ENCODE results near the gene DUOX1.
"Not testable (repeated sequence)": the region's sequence is repeated elsewhere in the genome, so short reads cannot be mapped to it uniquely, and the experiment has no call there.

Gene DUOX1

DNA sequence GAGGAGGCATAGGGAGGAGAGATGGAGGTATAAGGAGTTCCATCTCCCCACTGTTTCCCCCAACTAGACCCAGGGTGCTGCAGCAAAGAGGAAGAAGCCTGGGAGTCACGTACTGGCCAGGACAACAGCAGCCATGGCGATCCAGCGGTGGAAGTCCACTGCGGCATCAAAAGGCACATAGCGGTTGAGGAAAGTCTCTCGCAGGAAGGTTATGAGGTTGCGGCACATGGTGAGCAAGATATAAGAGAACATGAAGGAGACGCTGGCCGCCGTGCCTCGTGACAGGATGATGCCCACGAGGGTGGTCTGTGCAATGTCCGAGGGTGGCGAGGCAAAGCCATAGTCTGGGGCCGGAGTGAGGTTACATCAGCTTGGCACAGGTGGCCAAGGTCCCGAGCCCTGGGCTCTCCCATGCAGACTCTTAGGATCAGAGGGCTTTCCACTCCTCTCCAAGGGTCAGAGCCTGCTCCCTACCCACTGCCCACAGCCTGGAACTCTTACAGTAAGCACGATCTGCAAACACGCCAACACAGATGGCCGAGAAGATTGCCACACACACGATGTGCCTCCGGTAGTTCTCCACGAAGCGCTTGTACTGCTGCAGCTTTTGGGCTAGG lies 30.1 kb upstream of the DUOX1 start:
- TF ChIP-seq, protein P1, sequence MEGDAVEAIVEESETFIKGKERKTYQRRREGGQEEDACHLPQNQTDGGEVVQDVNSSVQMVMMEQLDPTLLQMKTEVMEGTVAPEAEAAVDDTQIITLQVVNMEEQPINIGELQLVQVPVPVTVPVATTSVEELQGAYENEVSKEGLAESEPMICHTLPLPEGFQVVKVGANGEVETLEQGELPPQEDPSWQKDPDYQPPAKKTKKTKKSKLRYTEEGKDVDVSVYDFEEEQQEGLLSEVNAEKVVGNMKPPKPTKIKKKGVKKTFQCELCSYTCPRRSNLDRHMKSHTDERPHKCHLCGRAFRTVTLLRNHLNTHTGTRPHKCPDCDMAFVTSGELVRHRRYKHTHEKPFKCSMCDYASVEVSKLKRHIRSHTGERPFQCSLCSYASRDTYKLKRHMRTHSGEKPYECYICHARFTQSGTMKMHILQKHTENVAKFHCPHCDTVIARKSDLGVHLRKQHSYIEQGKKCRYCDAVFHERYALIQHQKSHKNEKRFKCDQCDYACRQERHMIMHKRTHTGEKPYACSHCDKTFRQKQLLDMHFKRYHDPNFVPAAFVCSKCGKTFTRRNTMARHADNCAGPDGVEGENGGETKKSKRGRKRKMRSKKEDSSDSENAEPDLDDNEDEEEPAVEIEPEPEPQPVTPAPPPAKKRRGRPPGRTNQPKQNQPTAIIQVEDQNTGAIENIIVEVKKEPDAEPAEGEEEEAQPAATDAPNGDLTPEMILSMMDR (IDR thresholded peaks at IDR 0.05; ENCODE audit: insufficient read depth, missing control alignments) = no peak
- FAIRE-seq = no peak
- DNase-seq (ENCODE audit: insufficient read length, low spot score) = no peak

DNA sequence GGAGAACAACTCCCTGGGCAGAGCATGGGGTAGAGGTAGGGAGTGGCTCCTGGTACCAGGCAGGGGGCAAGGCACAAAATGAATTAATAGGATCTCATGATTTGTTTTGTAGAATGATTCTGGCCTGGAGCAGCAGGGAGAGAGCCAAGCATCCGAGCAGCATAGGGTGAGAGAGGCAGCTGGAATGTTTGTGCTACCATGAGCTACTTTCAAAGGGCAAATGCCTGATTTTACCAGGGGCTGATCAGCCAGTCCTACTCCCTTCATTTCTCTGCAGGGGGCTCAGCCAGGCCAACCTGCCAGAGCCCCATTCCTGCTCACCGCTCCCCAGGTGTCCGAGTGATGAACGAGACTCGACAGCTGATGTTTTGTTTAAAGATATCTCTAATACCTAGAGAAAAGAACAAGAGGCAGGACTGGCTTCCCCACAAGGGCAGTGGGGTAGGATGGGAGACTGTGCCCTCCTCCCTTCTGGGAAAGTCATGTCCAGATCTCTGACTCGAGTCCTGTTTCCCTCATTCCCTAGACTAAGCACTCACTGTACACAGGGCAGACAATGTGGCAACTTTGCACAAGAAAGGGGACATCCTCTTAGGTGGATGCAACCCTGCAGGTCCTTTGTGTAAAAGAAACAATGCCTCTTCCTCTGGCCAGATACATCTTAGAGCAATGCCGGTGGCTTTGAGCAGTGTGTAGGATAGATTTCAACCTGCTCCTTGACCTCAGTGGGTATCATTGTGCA lies 28.7 kb upstream of the DUOX1 start:
- DNase-seq (ENCODE audit: insufficient read length, low spot score) (no peak), FAIRE-seq (no peak)
- TF ChIP-seq, protein P1 (IDR thresholded peaks at IDR 0.05; ENCODE audit: insufficient read depth, missing control alignments) = no peak

DNA sequence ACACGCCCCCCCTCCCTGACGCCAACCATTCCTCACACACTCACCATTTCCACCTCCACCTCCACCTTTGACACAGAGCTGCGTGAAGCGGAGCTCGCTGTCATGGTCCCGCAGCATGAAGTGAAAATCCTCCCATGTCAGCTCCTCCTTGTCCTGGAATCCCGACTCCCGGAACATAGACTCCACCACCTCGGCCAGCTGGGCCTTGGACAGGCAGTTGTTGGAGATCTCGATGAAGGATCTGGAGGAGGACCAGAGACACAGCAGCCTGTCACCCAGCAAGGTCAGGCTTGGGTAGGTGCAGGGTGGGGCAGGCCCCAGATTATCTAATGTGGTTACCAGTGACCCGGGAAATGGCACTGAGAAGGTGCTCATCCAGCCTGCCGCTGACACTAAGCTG lies 28.0 kb upstream of the DUOX1 start:
- FAIRE-seq = no peak
- TF ChIP-seq, protein P1 (IDR thresholded peaks at IDR 0.05; ENCODE audit: insufficient read depth, missing control alignments) = no peak

DNA sequence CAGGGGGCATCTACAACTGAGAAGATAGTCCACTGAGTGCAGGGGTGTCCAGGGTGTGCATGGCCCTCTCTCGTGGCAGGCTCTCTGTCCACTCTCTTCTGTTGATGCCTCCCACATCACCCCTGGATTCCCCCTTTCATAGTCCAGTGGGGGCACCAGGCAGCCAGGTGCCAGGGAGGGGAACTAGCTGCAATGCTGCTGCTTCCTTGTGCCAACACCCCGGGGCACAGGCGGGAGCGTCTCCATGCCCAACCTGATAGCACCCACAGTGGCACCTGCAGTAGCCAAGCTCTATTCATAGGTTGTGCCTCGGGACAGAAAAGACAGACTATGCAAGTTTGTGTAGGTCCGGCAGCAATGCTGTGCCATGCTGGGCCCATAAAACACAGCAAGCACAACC lies 27.6 kb upstream of the DUOX1 start:
- TF ChIP-seq, protein P1 (IDR thresholded peaks at IDR 0.05; ENCODE audit: insufficient read depth, missing control alignments) = no peak

More for the DNA sequence above, 28.0 kb upstream of the DUOX1 start:
- no peak for DNase-seq (ENCODE audit: insufficient read length, low spot score)

DNA sequence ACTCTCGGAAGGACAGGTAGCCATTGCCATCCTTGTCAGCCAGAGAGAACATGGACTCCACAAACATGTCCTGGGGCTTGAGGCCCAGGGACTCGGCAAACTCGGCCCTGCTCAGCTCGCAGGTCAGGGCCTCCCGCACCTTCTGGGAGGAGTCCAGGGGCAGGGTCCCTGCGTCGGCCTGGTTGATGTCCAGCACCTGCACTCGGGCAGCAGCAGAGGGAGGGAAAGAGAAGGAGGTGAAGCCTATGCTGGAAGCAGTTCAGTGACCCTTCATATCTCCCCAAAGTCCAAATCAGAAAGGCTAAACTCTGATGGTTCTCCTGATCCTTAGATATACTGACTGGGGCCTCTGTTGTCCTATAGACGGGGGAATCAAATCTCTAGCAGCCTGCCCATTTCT lies 25.6 kb upstream of the DUOX1 start:
- FAIRE-seq; DNase-seq (ENCODE audit: insufficient read length, low spot score): not testable (repeated sequence)

More for the DNA sequence above, 27.6 kb upstream of the DUOX1 start:
- FAIRE-seq (no peak), DNase-seq (ENCODE audit: insufficient read length, low spot score) (no peak)

DNA sequence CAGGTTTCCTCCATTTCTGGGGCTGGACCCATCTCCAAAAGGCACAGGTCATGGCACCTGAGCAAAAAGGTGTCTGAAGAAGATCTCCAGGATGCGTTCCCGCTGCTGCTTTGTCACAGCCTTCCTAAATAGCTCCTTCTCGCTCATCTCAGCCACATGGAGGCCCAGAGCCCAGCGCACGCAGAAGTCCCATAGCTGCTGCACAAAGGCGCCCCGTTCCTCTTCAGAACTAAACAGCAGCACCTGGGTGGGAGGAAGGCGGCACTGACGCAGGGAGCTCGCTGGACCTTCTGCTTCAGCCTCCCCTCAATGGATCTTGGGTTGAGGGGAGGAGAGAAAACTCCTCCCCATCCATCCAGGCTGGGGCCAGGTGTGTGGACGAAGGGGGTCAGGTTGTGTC lies 24.2 kb upstream of the DUOX1 start:
- TF ChIP-seq, protein P1 (IDR thresholded peaks at IDR 0.05; ENCODE audit: insufficient read depth, missing control alignments) = no peak
- FAIRE-seq = no peak
- no peak for DNase-seq (ENCODE audit: insufficient read length, low spot score)

DNA sequence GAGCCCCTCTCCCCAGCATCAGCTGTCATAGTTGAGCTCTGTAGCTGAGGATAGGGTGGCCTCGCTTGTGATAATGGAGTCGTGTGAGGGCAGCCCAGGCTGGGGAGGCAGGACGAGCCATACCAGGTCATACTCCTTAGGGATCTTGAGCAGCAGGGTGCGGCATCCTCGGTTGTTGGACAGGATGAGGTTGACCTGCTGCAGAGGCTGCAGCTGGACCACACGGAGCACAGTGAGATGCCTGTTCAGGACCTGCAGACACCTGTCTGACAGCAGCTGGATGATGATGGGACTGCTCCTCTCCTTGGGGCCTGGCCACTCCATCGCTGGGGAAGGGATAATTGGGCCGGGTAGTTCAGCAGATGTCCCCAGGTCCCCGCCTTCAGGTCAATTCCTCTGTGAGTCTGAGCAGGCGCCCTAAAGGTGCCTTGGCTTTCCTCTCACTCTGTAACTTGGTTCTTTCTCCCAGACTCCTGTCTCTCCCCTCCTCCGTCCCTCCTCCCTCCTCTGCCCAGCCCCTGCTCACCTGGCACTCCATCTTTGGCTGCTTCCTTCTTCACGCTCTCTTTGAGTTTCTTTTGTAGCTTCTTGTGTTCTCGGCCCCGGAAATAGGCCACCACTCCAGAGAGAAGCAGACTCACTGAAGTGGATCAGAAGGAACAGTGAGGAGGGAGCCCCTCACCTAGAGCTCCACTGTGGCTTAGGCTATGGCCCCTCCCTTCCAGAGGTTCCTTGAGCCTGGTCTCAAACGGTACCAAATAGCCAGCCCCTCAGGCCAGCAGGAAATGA lies 23.6 kb upstream of the DUOX1 start:
- no peak for DNase-seq (ENCODE audit: insufficient read length, low spot score)
- FAIRE-seq = no peak
- TF ChIP-seq, protein P1 (IDR thresholded peaks at IDR 0.05; ENCODE audit: insufficient read depth, missing control alignments) = no peak

Data from D721Med (cell line).